ENCODE data around the gene SYT13.

Gene SYT13

DNA sequence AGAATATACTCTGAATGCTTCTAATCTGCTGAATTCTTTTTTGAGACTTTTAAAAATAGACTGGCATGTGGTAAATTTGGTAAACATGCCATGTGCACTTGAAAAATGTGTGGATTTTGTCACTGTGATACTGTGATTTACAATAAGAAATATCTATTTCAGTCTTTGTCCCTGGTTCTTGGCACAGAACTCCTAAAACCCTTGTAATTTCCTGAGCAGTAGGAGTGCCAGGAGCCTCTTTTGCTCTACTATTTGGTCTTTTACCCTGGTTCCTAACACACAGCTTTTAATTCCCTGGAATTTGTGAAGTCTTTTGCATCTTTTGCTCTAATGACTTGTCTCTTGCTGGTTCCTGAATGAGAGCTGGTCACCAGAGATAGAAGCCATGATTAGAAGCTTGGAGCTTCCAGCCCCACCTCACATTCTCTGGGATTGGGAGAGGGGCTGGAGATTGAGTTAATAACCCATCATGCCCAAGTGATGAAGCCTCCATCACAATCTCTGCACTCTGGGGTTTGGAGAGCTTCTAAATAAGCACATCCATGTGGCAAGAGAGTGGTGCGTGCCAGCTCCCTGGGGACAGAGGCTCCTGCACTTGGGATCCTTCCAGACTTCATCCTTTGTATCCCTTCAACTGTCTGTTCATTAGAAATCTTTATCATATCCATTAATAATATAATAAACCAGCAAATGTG, 27.2 kb upstream of the SYT13 start:
- DNase-seq (ENCODE audit: low read depth): no peak

DNA sequence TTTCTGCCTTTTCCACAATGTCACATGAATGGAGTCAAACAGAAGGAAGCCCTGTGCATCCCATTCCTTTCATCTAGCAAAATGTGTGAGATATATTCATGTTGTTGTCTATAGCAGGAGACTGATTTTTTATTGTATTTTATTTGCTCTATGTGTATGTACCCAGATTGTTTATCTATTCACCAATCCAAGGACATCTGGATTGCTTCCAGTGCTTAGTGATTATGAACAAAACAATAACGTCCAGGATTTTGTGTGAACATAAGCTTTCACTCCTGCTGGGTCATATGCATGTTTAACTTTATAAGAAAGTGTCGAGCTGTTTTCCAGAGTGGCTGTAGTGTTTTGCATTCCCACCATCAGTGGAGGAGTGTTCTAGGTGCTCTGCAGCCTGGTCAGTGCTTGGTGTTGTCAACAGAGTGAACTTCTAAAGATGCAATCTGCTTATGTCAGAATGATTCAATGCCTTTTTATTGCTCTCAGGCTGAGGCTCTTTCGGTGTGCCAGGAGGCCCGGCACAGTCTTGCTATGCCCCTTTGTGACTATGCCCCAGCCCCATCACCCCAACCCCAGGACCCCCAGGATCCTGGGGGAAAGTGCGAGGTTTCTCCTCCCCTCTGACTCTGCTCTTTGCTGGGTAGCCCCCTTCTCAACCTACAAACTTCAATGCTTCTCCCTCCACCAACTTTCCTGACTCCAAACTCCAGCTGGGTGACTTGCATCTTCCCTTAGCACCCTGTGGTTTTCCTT, 19.9 kb upstream of the SYT13 start:
- DNase-seq (ENCODE audit: low read depth): no peak

DNA sequence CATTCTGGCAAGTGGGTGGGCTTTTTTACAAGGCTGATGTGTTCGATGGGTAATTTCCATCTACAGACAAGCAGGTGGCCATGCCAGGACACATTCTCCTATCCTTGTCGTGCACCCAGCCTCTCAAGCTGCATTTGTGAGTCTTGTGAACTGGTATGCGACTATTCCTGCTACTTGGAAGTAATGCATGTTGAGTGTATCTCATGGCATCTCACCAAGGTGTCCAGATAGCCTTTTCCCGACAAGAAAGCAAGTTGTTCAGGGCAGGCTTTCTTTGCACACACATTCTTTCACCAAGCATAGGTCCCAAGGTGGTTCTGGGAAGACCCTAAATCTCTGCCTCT, 18.8 kb upstream of the SYT13 start:
- DNase-seq (ENCODE audit: low read depth): no peak

DNA sequence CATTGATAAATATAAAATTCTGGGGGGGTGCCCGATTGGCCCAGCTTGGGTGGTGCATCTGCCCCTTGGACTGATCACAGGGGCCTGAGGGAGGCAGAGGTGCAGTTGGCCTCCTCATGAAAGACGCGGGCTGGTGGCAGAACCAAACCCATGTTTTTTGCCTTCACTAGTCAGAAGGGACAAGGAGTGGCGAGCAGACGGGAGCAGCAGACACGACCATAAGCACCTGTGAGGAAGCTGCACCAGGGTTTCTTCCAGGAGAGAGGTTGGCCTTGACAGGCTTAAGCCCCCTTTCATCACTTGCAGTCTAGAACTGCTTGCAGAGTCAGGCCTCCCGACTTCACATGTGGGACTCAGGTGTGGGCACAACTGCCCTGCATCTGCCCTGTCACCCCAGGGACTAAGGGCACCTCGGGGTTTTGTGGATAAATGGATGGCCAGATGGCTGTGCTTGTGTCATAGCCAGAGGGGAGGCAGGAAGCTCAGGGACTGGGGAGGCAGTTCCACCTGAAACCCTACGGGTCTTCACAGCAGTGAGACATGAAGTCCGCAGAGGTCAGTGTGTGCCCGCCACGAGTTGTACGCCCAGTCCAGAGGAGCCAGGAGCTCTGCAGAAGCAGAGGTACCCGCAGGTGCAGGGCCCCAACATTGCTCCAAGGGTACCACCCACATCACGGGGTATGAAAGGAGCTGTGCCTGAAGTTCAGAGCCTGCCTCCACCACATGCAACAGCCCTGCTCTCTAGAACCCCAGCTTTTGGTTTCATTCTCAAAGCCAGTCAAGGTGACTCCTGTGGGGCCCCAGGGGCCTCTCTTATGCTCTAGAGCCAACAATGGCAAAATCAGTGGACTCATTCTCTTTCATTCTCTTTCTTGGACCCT, 18.2 kb upstream of the SYT13 start:
- DNase-seq (ENCODE audit: low read depth): no peak

DNA sequence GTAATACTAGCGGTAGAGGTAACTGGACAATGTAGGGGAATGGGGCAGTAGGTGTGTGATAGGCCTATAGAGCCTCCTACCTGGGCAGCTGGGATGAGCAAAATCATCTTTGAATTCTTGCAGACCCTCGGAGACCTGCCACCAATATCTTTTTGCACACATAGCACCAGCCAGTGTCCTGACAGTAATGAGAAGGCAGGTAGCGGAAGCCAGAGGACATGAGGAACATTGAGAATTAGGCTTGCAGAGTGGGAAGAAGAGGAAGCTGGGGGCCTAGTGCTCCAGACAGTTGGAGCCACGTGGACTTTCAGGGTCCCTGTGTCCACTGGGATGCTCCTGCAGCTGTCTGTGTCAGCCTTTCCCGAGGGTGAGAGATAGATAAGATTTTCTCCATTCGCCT, 17.2 kb upstream of the SYT13 start:
- DNase-seq (ENCODE audit: low read depth): no peak

DNA sequence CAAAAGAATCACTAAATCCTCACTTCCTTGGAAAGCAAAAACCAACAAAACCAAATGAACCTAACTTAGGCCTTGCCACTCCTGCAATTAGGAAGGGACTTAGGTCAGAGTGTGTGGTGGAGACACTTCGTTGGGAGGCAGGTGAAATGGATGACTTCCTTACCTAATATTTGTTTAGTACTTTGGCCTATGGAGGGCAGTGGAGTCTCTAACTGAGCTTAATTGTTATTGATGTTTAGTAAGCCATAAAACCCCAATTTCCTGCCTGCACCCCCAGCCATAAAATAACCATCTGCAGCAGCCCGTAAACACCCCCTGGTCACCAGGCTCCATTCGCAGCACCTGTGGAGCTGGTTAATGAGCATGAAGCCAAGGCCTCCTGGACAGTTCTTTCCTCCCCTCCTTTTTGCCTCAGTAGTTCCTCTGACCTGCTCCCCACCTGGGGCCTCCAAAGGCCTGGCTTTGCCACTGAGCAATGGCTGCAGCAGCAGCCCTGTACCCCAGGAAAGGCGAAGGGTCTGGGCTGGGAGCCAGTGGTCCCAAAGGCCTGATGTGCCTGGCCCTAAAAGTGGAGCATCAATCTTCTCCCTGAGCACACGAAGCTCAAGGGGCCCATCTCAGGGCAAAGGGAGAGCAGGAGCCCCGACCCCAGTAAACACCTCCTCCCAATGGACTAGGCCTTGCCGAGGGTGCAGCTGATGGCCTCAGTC, 15.6 kb upstream of the SYT13 start:
- no peak for DNase-seq (ENCODE audit: low read depth)

DNA sequence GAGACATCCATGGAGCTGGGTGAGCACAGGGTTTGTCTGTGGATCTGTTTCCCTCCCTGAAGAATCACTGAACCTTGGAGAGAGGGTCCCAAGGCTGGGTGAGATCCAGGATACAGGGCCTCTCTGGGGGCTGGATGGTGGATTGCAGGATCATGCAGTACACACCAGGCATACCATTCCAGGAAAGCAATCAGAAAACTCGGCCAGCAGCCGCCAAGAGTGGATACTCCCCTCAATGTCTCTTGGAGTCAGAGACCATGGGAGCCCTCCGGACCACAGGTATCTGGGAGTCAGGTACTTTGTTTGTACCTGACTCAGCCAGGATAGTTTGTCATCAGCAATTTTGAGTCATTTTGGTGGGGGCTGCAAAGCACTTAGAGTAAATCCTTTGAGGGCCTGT, 14.6 kb upstream of the SYT13 start:
- no peak for DNase-seq (ENCODE audit: low read depth)

DNA sequence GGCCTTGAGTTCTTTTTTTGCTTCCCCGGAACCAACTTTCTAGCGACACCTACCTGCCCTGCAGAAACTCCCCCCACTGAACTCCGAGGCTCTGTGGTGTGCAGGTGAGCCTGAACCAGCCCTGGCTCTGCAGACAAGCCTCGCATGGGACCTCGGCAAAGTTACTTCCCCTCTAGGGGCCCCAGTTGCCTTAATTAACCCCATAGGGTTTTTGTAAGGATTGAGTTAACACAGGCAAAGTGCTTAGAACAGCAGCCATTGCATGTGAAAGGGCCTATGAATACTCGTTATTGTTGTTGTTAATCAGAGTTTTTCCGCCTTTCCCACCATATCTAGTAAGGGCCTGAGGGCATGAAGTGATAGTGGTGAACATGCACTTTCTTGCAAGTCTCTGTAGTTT, 12.6 kb upstream of the SYT13 start:
- DNase-seq (ENCODE audit: low read depth): no peak

DNA sequence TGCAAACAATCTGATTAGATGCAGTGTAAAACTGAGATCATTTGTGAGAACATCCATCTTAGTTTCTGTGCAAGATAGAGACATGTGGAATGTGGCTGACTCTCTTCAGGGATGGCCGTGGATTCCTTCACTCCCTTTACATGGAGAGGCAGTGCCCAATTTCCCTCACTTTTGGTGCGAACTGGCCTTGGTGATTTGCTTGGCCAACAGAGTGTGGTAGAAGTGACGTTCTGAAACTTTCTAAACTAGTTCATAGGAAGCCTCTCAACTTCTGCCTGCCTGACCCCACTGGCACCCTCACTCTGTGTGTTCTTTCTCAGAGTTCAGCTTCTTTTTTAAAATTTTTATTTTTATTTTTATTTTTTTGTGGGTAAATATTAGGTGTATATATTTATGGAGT, 9.9 kb upstream of the SYT13 start:
- no peak for DNase-seq (ENCODE audit: low read depth)

DNA sequence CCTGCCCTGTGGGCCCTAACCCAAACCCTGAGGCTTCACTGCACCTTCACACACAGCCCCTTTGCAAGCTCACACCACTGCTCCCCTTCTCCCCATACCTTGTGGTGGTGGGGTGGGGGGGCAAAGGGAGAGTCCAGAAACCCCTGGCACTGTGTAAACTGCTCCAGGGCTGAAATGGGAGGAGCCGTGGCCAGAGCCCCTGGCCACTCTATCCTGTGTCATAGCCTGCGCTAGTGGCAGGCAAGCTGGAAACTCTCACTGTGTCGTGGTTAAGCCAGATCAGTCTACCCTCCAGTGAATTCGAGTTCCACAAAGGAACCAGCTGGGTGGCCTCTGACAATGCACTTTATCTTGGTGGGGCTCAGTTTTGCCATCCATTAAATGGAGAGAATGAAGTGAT, 8.4 kb upstream of the SYT13 start:
- no peak for DNase-seq (ENCODE audit: low read depth)

DNA sequence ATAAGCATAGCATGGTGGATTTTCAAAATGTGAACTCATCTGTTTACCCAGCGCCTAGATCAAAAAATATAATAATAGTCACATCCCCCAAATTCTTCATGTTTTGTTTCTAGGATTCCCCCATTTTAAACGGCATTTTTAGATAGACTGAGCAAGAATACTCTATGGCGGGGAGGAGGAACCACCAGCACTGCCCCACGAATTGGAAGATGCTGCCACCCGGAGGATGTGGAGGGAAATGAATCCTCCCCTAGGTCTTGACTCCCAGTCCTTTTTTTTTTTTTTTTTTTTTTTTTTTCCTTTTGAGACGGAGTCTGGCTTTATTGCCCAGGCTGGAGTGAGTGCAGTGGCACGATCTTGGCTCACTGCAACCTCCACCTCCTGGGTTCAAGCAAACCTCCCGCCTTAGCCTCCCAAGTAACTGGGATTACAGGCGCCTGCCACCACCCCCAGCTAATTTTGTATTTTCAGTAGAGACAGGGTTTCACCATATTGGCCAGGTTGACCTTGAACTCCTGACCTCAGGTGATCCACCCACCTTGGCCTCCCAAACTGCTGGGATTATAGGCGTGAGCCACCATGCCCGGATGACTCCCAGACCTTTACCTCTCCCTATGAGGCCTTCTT, 7.5 kb upstream of the SYT13 start:
- DNase-seq (ENCODE audit: low read depth): peak; percentile 39

DNA sequence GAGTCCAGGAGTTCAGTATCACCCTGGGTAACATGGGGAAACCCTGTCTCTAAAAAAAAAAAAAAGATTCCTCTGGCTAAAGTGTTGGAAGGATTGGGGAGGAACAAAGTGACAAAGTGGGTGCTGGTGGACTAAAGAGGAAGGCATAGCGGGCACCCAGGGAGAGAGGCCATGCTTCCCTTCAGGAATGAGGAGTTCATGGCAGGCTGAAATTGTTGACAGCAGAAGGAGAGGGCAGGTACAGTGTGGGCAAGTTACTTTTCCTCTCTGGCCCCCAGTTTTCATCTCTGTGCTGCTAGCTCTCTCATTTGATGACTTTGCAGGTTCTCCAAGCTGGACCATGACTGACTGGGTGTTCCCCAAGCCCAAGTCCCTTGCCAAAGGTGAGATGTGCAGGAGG, 4.4 kb upstream of the SYT13 start:
- no peak for DNase-seq (ENCODE audit: low read depth)

DNA sequence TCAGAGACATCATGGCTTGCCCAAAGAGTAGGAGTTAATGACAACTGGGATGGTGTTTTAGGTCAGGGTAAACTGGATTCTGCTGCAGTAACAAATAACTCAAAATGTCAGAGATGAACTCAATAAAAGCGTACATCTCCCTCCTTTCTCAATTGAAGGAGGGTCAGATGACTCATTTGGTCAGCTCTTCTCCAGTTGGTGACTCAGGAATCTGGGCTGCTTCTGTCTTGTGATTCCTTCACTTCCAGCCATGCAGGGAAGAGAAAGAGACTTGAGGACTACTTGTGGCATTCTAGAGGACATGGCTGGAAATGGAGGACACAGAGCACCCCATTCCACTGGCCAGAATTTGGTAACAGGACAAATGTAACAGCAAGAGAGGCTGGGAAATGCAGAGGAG, 3.2 kb upstream of the SYT13 start:
- no peak for DNase-seq (ENCODE audit: low read depth)

DNA sequence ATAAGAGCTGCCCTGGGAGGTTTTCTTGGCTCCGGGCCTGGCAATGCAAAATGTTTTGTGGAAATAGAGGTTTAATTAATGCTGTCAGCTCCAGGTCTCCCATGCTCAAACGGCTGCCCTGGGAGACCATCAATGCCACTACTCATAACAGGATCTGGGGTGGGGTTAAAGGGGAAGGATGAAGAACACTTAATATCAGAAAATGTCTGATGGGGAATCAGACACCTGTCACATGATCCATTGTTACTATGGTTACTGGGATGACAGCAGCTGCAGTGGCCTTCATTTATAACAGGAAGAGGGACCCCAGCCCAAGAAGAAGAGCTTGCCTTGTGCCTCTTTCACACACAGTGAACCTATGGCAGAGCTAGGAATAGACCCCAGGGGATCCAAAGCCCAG, 2.2 kb upstream of the SYT13 start:
- DNase-seq (ENCODE audit: low read depth): no peak

DNA sequence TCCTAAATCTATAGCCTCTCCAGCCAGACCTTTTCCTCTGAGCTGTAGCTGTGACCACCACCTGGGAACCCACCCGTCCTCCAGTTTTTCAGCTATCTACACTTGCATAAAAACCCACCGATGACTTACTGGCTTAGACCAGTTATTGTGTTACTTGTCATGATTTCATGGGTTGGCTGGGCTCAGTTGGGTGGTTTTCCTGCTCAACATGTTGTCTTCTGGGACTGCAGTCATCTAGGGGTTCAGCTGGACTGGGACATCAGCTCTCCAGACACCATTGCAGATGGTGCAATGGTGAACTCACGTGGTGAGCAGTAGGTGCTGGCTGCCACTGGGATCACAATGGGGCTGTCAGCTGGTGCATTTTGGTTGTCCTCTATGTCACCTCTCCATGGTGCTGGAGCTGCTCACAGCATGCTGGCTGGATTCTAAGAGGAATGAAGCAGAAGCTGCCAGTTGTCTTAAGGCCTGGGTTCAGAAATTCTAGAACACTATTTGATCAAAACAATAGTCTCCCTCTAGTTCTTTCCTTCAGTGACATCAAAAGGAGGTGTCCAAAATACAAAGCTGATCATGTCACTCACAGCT, 1.3 kb upstream of the SYT13 start:
- no peak for DNase-seq (ENCODE audit: low read depth)

DNA sequence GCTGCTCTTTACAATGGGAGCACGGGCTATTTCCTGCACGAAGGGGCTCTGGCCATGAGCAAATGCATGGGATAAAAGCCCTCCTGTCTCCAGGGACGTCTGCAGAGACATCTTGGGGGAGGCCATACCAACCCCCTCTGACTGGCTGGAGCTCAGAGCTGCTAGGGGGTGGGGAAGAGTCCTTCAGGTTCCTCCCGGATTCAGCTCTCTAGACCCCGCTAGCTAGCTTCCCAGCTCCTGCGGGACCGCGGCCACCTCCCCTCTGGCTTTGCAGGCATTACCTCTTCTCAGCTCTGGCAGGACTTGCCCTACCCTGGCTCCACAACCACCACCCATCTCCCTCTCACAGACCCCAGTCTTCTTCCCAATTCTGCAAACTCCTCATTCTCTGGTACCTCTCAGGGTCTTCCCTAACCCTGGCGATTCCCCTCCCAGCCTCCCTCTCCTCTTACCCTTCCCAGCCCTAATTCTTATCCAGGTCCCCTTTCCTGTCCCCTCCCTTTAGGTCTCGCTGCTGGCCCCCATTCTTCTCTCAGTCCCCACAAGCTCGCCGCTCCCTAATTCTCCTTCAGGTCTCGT, 802 bp downstream of the SYT13 start:
- DNase-seq (ENCODE audit: low read depth): no peak

DNA sequence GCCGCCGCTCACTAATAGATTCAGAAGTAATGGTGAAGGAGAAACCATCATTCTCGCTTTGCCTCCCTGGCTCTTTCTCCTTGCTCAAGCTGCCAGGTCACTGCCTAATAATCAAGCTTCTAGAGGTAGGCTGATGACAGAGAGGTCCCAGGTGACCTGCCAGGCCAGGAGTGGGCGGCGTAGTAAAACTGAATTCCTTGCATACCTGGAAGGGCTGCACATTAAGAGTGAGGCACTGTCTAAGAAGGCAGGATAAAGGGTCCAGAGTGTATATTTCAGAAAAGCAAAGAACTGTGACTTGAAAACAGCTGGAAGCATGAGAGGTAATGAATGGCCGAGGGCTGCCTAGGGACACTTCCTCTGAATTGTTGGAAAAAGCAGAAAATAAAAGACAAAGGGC, 4.1 kb downstream of the SYT13 start:
- no peak for DNase-seq (ENCODE audit: low read depth)

DNA sequence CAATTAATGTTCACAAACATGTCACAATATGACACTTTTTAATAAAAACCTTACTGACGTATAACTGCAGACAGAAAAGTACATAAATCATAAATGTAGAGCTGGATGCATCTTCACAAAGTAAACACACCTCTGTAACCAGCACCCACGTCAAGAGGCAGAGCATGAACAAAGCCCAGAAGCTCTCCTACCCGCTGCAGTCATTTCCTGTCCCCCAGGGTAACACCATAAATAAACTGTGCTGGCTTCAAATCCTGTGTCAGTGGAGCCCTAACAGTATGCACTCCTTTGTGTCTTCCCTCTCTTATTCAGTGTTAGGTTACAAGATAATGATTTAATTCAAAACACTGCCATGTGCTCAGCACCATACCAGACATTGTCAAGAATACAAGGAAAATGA, 5.7 kb downstream of the SYT13 start:
- DNase-seq (ENCODE audit: low read depth): no peak

DNA sequence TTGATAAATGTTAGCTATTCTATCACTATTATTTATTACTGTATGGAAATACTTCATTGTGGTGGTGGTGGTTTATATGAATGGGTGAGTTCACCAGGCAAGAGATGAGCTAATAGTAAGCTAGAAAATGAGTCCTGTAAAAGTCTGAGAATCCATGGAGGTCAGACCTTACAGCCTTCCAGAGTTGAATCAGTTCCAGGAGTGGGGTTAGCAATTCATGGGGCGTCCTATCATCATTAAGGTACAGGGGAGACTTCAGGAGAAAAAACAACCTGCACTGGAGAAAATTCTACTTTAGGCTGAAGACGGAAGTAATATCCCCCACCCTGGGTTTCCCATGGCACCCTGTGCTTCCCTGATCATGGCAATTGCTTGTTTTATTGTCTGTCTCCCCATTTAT, 6.5 kb downstream of the SYT13 start:
- DNase-seq (ENCODE audit: low read depth): no peak

DNA sequence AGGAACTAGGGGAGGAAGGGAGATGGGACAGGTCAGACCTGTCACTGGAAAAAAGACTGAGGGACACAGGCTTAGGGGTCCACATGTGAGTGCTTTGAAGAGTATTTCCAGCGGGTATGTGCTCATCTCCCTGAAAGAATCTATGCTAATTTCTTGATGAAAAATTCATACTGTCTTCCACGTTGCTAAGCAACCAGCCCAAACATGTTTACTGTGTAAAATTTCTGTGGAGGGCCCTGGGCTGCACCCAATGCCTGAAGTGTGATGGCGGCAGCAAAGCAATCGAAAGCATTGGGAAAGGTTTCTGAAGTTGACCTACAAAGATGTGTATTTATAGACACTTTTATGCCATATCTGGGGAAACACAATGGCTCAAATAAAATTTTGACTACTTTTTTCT, 7.4 kb downstream of the SYT13 start:
- DNase-seq (ENCODE audit: low read depth): no peak

DNA sequence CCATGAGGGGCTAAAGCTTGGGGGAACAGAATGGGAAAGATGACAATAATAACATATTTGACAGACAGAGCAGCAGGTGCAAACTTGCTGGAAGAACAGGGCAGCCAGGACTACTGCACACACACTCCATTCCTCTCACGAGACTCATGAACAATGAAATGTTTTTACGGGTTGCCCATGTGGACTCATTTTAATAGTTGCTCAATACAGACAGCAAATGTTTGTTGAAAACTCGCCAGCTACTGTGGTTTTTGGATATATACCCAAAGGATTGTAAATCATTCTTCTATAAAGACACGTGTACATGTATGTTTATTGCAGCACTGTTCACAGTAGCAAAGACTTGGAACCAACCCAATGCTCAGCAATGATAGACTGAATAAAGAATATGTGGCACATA, 10.3 kb downstream of the SYT13 start:
- no peak for DNase-seq (ENCODE audit: low read depth)

Data from stimulated activated CD4-positive, alpha-beta T cell treated with anti-CD3 and anti-CD28 coated beads, Interleukin-2, amount 100 ng/mL, for 4 hours (primary cell).